GM21737 (cell line): Measurements from ENCODE around the gene CDK3.
A peak's percentile ranks its signal among the peaks of the same experiment; 100 is the strongest.
"Not testable (repeated sequence)": the region's sequence is repeated elsewhere in the genome, so short reads cannot be mapped to it uniquely, and the experiment has no call there.

Source experiments
- ATAC-seq: cut with Tn5 transposase; IDR thresholded peaks from one replicate; pipeline ENCODE4 v1.9.1; 2021; ENCODE audit warnings: mild to moderate bottlenecking, moderate library complexity; ENCODE audit not compliant: unreplicated experiment

The CDK3 gene

GRCh38 chr17:76000755-76001521 lies at the start of gene CDK3:
TSS of gene CDK3 (plus strand) at chr17:76000855. CDS start at chr17:76001426, 571 bp downstream.
- ATAC-seq: no peak

DNA sequence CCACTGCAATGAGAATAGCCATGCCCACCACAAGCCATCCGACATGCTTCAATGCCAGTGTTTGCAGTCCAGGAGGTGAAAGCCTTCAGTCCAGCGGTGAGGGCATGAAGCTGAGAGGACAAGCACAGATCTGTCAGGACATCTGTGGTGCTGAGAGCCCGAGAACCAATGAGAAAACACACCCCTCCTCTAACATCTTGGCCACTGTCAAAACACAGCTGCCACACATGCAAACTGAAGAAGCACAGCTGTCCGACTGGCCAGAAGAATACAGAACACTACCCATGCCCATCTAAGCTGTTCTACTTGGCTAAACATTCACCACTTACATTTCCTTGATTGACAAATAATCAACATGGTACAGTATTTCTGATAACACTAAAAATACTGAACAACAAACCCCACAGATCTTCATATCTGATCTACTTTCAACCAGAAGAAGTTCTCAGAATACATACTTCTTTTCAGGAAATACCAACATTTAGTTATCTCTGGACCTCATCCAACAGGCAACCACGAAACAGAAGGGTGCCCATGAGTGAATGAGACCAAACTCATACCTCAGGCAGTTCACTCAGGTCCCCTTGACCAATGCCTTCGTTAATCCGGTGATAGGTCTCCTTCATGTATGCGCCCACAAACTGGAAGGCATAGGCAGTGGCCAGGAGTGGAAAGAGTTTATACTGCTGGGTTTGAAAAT lies 49.6 kb upstream of the CDK3 start:
- ATAC-seq: no peak

- no peak for ATAC-seq
These were observed 41.4 kb upstream of the CDK3 start for GRCh38 chr17:75959051-75959838.

DNA sequence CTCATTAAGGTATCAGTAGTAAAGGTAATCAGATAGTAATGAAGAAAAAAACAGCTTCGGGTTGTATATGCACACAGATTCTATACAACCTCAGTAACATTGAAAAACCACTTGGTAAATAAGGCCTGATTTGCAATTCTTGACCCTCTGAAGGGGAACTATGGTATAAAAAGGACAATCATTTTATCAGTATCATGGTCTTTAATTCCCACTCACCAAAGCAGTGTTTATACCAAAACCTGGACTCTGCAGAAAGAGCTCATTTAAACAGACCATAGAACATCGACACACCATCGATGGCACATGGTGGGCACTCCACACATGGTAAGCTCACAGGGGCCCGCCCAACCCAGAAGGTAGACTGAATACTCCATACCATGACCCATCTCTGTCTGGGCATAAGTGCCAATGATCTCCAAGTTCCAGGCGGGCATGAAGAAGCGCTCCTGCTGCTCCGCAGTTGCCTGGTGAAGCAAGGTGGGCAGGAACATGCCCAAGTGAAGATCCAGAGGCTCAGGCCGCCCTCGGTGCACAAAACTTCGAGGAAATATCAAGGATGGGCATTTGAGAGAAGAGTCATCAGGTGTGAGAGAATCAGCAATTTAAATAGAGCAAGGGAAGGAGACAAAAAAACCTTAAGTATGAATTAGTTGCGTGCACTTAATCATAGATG lies 40.7 kb upstream of the CDK3 start:
- no peak for ATAC-seq

DNA sequence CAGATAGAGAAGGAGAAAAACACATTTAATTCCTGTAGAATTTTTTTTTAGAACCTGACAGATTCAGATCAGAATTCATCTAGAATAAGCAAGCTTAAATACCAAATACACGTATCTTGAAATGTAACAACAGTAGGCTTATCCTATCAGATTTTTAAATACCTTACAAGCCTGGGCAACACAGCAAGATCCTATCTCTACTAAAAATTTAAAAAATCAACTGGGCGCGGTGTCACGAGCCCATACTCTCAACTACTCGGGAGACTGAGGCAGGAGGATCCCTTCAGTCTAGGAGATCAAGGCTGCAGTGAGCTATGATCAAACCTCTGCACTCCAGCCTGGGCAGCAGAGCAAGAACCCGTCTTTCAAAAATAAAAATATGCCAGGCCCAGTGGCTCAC lies 35.2 kb upstream of the CDK3 start:
- ATAC-seq: no peak

DNA sequence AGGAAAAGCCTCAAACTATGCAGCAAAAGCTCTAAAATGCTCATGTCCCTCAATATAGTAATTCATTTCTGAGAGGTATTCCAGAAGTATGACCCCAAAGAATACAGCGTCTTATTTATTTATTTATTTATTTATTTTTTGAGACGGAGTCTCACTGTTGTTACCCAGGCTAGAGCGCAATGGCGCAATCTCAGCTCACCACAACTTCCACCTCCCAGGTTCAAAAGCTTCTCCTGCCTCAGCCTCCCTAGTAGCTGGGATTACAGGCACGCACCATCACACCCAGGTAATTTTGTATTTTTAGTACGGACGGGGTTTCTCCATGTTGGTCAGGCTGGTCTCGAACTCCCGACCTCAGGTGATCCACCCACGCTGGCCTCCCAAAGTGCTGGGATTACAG lies 31.6 kb upstream of the CDK3 start:
- not testable (repeated sequence) for ATAC-seq

DNA sequence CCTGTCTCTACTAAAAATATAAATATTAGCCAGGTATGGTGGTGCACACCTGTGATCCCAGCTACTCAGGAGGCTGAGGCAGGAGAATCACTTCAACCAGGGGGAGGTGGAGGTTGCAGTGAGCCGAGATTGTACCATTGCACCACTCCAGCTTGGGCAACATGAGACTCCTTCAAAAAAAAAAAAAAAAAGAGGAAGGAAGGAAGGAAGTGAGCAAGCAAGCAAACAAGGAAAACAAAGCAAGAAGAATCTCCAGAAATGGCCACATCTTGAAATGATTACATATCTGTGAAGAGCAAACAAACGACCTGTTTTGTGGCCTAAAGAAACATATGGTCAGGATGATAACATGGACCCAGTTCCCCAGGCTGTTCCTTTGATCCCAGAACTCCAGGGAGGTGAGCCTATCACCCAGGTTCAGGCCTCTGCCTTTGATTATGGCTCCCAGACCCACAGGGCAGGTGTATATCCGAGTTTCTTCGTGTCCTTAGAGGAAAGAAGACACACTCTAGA lies 30.6 kb upstream of the CDK3 start:
- no peak for ATAC-seq

- ATAC-seq: no peak
These were observed 30.0 kb upstream of the CDK3 start for GRCh38 chr17:75970626-75971025.

GRCh38 chr17:75975187-75975586 lies 25.5 kb upstream of the CDK3 start:
- not testable (repeated sequence) for ATAC-seq

- no peak for ATAC-seq
These were observed 24.9 kb upstream of the CDK3 start for GRCh38 chr17:75975757-75976174.

DNA sequence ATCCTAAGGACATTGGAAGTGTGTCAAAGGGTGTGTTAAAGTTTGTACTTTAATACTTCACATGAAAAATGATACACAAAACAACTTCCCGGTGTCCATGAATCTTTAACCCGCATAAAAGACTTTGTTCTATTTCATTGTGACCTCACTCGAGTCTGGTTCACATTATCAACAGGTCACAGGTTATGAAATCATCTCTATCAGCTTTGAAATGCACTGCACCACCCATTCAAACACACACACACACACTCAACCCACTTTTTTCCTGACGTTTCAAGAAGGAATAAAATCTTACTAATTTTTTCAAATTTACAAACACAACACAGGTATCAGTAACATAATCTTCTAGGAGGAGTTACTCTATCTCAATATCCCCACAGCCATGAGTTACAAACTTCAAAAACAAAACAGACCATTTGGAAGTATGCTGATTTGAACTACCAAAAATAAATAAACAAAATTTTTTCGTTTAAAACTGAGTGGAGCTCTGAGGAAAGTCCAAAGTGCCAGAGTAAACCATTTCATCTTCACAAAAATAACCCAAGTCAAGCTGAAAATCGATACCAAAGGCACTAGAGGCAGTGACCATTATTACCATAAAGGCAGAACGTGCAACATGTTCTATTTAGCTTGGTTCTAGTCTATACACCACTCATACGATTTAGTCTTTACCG lies 24.3 kb upstream of the CDK3 start:
- no peak for ATAC-seq

- ATAC-seq: peak; percentile 91
These were observed 21.5 kb upstream of the CDK3 start, which contains the start of the genes ACOX1 and TEN1 for GRCh38 chr17:75978938-75979704. TSS of gene ACOX1 (minus strand) at chr17:75979166. CDS start at chr17:75979073, 93 bp downstream. TSS of gene TEN1 (plus strand) at chr17:75979240. CDS start at chr17:75986193, 6,953 bp downstream.

DNA sequence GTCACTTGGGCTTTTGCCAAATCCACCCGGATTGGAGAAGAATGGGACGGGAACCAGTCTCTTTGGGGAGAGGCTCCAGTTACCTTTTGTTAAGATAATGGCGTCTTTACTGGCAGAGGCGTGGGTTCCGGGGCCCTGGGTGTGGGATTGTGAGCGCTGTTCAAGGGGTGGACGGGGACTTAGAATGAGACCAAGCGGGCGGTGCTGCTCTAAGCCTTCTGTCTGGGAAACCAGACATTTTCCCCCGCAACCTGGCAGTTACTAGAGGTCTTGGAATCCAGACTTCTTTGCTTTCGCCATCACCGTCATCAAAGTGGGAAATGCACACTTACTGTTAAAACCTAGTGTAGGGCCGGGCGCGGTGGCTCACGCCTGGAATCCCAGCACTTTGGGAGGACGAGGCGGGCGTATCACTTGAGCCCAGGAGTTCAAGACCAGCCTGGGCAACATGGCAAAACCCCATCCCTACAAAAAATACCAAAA lies 20.9 kb upstream of the CDK3 start:
- ATAC-seq: no peak

GRCh38 chr17:75980188-75981018 lies 20.3 kb upstream of the CDK3 start:
- no peak for ATAC-seq

DNA sequence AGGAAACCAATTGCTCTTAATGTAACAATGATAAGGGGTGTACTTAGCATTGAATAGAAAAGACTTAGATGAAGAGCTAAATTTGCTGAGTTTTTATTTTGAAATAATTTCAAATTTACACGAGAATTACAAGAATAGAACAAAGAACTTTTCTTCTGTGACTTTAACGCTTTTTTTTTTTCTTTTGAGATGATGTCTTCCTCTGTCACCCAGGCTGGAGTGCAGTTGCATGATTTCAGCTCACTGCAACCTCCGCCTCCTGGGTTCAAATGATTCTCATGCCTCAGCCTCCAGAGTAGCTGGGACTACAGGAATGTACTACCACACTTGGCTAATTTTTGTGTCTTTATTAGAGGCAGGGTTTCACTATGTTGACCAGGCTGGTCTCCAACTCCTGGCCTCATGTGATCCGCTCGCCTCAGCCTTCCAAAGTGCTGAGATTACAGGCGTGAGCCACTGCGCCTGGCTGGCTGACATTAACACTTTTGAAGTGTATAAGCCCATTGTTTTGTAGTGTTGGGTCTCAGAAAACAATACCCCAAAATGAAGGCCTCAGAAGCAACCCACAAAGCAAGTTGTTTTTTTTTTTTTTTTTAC lies 19.5 kb upstream of the CDK3 start:
- ATAC-seq: no peak

- ATAC-seq: no peak
These were observed 17.0 kb upstream of the CDK3 start for GRCh38 chr17:75983501-75984181.

DNA sequence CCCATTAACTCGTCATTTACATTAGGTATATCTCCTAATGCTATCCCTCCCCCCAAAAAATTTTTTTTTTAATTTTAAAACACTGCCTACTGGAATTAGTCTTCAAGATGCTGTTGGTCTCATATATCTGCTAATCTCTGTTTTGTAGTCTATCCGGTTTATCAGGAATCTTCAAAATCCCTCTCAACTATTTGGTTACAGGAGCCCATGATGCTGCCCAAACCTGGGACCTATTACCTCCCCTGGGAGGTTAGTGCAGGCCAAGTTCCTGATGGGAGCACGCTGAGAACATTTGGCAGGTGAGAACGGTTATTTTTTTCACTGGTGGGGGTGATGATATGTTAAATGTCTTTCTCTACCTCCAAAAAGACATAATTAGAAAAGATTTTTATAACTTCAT lies 14.7 kb upstream of the CDK3 start:
- ATAC-seq: no peak
